22Rv1 (cell line): ENCODE measurements around the gene CEP104.

Experiments
- H3K27ac ChIP-seq: fragments of 450-650 bp; 2 replicates; pipeline ENCODE4 v1.5.1; 2017
- ZFX ChIP-seq: fragments of 450-650 bp; IDR thresholded peaks from 2 replicates; pipeline ENCODE4 v1.6.1; 2017; ENCODE audit warnings: antibody characterized with exemption, borderline replicate concordance
- TF ChIP-seq, protein P1 (sequence below): fragments of 450-650 bp; IDR thresholded peaks from 2 replicates; pipeline ENCODE4 v1.5.1; 2017; ENCODE audit warnings: mild to moderate bottlenecking

Gene CEP104

DNA sequence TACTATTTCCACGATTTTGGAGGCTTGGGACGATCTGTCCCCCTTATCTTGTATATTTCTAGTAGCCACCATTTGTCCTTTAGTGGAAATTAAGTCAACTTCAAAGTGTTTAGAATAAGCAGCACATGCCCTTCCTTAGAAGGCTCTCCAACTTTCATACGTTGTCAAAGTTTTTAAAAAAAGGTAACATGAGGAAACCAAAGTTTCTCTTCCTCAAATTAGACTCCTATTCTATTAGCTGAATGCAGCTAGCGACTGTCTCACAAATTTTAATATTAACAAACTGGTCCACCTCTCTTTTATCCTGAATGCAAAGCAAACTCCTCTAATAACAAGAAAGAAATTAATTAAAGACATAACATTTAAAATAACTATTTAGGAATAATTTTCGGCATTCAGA lies 36.2 kb upstream of the CEP104 start:
- no peak overlapping the region for H3K27ac ChIP-seq
- TF ChIP-seq, protein P1, sequence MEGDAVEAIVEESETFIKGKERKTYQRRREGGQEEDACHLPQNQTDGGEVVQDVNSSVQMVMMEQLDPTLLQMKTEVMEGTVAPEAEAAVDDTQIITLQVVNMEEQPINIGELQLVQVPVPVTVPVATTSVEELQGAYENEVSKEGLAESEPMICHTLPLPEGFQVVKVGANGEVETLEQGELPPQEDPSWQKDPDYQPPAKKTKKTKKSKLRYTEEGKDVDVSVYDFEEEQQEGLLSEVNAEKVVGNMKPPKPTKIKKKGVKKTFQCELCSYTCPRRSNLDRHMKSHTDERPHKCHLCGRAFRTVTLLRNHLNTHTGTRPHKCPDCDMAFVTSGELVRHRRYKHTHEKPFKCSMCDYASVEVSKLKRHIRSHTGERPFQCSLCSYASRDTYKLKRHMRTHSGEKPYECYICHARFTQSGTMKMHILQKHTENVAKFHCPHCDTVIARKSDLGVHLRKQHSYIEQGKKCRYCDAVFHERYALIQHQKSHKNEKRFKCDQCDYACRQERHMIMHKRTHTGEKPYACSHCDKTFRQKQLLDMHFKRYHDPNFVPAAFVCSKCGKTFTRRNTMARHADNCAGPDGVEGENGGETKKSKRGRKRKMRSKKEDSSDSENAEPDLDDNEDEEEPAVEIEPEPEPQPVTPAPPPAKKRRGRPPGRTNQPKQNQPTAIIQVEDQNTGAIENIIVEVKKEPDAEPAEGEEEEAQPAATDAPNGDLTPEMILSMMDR, result no peak

- TF ChIP-seq, protein P1, result no peak
- TF ChIP-seq ZFX, result no peak
- no peak overlapping the region for H3K27ac ChIP-seq
These were observed 35.7 kb upstream of the CEP104 start for GRCh38 chr1:3892748-3893147.

GRCh38 chr1:3891329-3891865 lies 34.4 kb upstream of the CEP104 start:
- no peak overlapping the region for H3K27ac ChIP-seq
- TF ChIP-seq, protein P1, result no peak
- no peak for TF ChIP-seq ZFX

GRCh38 chr1:3890389-3891328 lies 33.6 kb upstream of the CEP104 start:
- no peak overlapping the region for H3K27ac ChIP-seq
- TF ChIP-seq, protein P1, result no peak
- no peak for TF ChIP-seq ZFX

- no peak overlapping the region for H3K27ac ChIP-seq
- TF ChIP-seq, protein P1, result no peak
- no peak for TF ChIP-seq ZFX
These were observed 32.9 kb upstream of the CEP104 start for GRCh38 chr1:3889936-3890335.

GRCh38 chr1:3888301-3888700 lies 31.3 kb upstream of the CEP104 start:
- TF ChIP-seq, protein P1, result no peak
- TF ChIP-seq ZFX, result no peak

DNA sequence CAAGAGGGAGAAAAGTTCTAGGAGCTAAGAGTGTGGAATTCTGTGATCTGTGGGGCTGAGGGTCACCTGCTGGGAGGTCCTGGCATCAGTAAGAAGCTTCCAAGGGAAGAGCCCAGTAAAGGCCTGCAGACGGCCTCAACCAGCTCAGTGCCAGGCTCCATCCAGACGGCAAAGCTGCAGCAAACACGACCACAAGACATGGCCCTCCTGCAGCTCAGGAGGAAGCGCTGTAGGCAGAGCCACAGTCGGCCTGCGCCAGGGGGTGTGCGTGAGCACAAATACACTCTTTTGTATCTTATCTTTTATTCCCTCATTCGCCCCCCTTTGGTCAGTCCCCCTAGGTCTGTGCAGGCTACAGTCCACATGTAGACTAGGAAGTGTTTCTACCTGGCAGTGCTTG lies 29.7 kb upstream of the CEP104 start:
- TF ChIP-seq ZFX, result no peak
- TF ChIP-seq, protein P1, result no peak
- no peak overlapping the region for H3K27ac ChIP-seq

More at GRCh38 chr1:3888301-3888700, 31.3 kb upstream of the CEP104 start:
- no peak overlapping the region for H3K27ac ChIP-seq
